NCI-H460 (cell line): Measurements from ENCODE around the gene TBC1D5. TPM values are rescaled to one million over a fixed set of nuclear protein-coding genes. Genes with fewer than 3 reads are reported as not detected.
"Not testable (repeated sequence)": the region's sequence is repeated elsewhere in the genome, so short reads cannot be mapped to it uniquely, and the experiment has no call there.

Experiments
- DNase-seq: peaks from one replicate; pipeline ENCODE4 v3.0.0-alpha.2; 2016; ENCODE audit warnings: low read depth; ENCODE audit errors: extremely low read depth
- total RNA-seq: library from RNA; depleted of rRNA; stranded (reverse); fragments of >200 nt; shearing (Covaris generic); gene quantifications from 2 replicates; pipeline ENCODE4 v1.2.3, GENCODE V29; 2014

TBC1D5 gene
- total RNA-seq, 1 experiment from 2014 or later, result 48.7 TPM

DNA sequence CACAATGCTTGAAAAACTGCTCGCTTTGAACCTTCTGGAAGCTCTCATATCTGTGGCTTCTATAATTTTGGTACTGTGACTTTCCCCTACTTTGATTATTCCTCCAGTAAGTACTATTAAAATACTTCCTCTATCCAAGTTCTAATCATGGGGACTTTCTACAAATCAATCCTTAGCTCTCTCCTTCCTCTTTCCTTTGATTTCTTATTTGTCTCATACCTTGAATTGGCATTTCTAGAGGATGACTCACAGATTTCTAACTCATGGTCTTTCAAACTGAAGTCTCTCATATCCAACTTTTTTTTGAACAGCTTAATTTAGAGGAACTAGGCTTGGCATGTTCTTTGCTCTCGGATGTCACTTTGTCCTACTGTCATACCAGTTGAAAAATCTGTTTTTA, 241.8 kb downstream of the TBC1D5 start:
- DNase-seq, result no peak

DNA sequence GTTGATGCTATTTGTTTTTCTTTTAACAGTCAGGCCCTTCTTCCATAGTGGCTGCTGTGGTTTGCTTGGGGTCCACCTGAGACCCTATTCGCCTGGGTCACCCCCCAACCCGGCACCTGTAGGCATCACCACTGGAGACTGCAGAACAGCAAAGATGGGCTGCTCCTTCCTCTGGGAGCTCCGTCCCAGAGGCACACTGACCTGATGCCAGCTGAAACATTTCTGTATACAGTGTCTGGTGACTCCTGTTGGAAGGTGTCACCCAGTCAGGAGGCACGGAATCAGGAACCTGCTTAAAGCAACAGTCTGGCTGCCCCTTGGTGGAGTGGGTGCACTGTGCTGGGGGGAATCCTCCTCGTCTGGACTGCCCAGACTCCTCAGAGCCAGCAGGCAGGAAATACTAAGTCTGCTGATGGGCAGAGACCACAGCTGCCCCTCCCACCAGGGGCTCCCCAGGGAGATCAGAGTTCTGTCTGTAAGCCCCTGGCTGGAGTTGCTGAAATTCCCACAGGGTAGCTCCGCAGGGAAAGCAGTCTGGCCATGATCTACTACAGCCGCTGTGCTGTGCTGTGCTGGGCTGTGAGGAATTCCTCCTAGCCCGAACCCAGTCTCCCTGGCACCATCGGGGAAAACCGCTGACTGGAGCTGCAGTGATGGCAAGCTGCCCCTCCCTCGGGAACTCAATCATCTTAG, 248.2 kb downstream of the TBC1D5 start:
- no peak for DNase-seq

DNA sequence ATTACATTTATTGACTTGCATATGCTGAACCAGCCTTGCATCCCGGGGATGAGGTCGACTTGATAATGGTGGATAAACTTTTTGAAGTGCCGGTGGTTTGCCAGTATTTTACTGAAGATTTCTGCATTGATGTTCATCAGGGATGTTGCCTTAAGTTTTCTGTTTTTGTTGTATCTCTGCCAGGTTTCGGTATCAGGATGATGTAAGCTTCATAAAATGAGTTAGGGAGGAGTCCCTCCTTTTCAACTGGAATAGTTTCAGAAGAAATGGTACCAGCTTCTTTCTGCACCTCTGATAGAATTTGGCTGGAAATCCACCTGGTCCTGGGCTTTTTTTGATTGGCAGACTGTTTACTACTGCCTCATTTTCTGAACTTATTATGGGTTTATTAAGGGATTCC, 250.8 kb downstream of the TBC1D5 start:
- DNase-seq, result no peak

DNA sequence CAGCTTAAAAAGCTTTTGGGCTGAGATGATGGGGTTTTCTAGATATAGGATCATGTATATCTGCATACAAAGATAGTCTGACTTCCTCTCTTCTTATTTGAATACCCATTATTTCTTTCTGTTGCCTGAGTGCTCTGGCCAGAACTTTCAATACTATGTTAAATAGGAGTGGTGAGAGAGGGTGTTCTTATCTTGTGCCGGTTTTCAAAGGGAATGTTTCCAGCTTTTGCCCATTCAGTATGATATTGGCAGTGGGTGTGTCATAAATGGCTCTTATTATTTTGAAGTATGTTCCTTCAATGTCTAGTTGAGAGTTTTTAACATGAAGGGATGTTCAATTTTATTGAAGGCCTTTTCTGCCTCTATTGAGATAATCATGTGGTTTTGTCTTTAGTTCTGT, 251.2 kb downstream of the TBC1D5 start:
- DNase-seq, result not testable (repeated sequence)

DNA sequence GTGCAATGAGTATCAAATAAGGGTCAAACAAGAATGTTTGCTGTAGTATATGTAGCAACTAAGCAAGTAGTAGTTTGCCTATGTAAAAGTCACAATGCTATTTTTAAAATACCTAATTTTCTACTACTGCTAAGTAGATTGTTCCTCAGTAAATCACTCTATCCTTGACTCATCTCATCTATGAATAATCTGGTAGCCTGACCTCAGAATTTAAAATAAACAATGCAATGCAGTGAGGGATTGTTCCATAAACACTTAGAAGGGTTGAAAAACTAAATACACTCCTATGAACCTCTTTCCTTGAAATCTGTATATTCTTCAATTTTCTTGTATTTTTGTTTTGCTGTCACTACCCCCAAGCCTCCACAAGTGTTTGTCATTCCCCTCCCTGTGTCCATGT, 253.3 kb downstream of the TBC1D5 start:
- no peak for DNase-seq

DNA sequence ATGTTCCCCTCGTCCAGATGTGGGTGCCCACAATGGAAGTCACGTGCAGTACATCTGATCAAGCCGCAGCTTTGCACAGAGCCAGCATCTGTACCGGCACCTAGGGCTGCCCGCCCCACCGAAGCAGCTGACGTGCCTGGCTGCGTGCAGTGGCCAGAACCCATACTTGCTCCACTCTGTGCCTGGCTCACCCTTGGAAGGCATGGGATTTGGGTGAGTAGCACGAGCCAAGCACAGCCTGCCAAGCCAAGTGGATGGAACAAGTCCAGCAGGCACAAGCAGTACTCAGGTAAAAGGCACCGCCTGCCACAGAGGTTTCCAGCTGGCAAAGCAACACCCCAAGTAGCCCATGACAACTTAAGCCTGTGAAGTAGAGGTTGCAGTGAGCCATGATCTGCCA, 261.3 kb downstream of the TBC1D5 start:
- no peak for DNase-seq

DNA sequence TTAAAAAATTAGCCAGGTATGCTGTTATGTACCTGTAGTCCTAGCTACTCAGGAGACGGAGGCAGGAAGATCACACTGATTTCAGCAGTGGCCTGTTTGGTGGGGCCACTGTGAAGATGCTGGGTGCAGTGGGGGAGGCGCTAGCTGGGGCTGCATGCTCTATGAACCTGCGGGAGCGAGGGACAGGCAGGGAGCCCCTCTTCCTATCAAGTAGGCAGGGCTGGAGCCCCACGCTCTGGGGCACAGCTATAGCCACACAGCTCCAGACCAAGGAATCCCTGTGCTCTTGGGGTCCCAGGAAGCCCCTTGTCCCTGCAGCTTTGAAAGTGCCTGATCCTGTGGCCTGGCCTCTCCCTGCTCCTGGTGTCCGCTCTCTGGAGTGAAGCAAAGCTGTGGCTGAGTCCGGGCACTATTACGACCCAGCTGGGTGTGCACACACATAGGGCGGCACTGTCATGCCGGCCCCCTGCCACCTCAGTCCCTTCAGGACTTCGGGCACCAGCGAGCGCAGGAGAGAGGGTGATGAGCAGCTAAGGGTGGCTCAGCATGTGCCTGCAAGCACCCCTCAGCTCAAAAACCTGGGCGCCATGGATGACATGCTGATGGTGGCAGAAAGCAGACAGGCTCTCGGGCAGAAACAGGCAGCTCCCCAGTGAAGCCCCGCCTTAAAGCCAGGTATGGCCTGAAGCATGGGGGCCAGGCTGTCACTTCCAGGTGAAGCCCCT, 262.6 kb downstream of the TBC1D5 start:
- DNase-seq, result no peak

DNA sequence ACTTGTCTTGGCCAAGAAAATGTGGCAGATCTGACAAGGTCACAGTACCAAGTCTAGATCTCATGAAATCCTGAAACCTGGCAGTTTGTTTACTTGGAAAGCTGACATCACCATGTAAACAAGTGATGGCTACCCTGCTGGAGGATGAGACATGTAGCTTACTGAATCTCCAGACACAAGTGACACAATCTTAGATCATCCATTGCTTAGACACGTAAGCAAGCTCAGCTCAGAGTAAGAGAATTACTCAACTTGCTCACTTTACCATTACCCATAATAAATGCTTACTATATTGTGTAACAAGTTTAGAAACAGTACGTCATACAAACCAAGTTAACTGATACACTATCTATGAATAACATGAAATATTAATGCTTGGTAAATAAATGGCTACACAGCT, 263.8 kb downstream of the TBC1D5 start:
- DNase-seq, result peak; percentile 40

DNA sequence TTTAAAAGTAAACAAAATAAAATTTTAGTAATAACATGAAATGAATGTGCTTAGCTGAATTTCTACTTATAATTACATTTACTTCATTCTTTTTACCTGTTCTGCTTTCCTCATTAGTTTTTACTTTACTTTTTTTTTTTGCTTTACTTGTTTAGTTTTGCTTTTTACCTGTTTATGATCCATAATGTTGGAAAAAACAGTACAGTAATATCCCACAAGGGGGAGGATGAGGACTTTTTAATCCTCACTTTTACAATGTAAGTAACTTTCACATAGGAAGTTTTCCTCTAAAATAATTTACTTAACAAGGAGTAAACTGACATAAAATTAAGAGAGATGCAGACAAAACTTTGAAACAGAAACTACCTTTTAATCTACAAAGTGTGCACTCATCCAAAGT, 268.7 kb downstream of the TBC1D5 start:
- no peak for DNase-seq

DNA sequence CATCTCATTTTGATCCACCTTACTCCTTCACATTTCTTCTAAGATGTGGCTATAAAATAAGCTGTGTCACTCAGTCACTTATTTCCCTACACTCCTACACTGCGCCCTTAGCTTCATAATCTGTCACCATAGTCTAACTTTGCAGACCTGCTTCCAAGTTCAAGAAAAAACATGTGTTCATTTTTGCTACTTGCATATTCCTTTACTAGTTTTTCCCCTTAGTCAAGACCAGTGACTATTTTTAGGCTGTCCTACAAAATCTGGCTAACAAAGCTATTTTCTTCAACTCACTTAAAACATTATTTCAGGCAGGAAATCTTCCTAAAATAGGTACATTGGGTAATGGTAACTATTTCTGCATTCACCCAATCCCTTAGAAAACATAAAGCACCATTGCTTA, 272.5 kb downstream of the TBC1D5 start:
- DNase-seq, result no peak

DNA sequence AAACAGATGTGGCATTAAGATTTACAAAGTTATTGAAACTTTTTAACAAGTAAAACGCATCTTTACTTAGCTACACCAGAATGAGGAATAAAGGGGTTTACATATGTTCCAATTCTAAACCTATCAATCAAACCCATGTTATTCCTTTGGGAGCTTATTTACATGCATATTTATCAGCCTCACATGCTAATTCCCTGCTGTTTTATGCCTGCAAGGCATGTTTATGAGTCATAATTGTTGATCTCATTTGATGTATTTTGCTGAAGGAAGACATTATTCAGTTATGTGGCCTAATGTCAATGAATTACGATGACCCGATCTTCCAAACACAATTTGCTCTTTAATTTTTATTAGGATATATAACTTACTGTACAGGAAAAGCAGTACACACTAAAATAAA, 272.9 kb downstream of the TBC1D5 start:
- DNase-seq, result no peak

DNA sequence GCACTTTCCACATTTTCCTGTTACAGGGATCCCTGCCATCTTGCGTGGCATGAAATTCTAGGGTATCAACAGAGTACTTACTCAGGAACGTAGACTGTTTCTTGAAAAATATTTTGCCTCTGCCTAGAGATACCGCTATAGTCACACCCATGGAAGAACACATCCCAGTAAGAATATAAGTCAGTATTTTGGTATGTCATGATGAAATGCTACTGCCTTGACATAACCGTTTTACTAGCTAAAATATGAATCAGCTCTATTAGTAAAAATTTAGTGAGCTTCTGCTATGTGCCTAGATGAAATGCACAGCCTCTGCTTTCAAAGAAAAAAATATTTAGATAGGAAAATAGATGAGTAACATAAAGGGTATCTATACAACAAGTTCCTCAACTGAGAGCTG, 276.4 kb downstream of the TBC1D5 start:
- DNase-seq, result no peak

DNA sequence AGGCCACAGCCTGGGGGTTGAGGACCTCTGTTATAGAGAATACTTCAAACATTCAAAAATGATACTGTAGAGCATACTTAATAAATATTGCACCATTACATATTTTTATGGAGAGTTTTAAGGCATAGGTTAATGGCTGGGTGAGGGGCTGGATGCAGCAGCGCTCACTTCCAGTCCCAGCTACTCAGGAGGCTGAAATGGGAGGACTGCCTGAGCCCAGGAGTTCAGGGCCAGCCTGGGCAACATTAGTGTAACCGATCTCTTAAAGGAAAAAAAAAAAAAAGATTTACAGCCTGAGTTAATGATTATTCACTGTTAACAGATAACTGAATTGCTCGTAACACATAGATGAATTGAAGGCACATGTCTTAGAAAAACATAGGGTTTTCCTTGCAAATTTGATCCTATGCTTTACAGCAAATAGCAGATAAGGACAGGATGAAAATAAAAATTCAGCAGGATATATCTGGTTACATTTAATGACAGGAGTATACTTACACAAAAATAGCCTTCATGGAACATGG, 282.9 kb downstream of the TBC1D5 start:
- no peak for DNase-seq

DNA sequence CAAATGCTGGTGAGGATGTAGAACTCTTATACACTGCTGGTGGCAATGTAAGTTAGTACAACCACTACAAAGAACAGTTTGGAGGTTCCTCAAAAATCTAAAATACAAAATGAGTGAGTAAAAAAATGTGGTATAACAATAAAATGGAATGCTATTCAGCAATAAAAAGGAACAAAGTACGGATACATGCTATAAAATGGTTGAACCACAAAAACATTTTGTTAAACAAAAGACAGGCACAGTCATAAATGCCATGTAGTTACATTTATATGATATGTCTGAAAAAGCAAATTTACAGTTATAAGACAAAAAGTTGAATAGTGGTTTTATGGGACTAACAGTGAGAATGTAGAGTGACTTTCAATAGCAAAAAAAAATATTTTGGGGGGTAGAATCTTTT, 285.8 kb downstream of the TBC1D5 start:
- no peak for DNase-seq

DNA sequence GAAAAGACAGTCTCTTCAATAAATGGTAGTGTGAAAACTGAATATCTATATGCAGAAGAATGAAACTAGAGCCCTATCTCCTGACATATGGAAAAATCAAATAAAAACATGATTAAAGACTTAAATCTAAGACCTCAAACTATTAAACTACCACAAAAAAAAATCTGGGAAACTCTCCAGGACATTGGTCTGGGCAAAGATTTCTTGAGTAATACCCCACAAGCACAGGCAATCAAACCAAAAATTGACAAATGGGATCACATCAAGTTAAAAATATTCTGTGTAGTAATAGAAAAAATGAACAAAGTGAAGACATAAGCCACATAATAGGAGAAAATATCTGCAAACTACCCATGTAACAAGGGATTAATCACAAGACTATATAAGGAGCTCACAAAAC, 286.4 kb downstream of the TBC1D5 start:
- DNase-seq, result no peak

DNA sequence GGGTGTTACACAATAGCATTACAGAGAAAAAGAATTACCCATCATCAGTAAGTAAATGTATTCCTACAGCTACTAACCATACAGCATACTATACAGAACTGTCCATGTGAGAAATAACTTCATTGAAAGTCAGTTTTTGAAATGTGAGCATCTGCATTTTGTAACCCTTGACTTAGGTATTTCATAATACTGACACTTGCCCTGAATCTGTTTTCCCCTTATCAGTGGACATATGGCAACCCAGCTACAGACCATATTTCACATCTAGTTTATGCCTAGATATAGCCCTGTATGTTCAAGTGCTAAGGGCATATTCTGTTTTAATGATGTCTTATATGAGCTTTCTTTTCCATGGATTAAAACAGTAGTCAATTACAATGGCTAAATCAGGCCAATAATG, 297.6 kb downstream of the TBC1D5 start:
- no peak for DNase-seq

DNA sequence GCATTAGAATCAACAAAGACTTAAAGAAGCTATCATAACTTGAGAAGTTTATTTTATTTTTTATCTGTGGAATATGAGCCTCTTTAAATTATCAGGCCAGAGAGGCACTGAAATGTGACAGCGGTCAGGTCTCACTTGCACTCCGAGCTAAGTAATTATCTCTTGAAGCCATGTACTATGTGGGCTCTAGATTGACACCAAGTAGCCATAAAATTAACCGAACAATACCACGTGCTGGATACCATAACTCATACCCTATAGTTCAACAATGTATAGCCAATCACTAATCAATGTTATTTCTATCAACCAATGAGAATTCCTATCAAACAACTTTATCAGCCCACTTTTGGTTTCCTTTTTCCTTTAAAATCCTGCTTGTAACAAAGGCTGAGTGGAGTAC, 299.3 kb downstream of the TBC1D5 start:
- no peak for DNase-seq

DNA sequence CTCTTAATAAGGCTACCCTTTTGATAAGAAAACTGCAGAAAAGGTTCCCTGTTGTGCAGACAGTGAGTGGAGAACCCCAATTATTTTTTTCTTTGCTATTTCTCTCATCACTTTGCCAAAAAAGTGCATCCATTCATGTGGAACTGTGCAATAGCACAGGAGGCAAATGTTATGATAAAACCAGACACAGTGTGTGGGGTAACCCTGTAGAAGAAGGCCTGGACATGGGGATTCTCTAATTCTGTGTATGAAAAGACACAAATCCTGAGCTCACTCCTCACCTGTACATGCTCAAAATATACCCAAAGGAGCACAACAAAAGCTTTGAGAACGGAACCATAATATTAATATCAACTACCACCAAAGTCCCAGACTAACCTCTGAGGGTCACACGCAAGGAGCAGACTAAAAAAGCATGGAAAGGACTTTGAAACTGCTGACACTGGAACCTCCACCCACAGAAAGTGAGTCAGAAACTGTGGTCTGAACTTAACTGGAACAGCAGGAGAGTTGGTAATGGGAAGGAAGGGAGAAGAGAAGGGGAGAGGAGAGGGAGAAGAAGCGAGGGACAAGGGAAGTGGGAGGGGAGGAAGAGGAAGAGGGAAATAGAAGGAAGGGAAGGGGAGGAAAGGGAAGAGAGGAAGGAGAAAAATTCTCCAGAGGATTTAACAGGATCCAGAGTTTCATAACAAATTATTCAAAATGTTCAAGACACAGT, 299.9 kb downstream of the TBC1D5 start:
- DNase-seq, result no peak

DNA sequence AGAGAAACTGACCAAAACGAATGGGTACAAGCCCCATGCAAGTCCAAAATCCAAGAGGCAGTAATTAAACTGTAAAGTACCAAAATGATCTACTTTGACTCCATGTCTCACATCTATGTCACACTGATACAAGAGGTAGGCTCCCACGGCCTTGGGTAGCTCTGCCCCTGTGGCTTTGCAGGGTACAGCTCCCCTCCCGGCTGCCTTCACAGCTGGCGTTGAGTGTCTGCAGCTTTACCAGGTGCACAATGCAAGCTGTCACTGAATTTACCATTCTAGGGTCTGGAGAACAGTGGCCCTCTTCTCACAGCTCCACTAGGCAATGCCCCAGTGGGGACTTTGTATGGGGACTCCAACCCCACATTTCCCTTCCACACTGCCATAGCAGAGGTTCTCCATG, 308.6 kb downstream of the TBC1D5 start:
- no peak for DNase-seq

DNA sequence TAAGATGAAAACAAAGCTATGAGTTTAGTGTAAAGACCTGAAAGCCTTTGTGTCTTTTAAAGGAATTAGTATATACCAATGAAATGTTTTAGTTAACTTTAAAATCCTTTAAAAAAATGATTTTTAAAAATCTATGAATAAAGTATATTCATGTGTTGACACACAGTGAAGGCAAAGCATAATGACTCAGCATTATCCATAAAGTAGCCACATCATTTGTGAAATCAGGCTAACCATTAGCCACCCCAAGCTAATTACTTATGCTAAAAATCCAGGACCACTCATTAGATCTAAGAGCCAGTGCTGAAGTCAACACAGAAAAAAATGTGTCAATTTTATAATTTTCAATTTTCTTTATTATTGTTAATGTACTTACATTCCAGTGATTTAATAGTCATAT, 310.2 kb downstream of the TBC1D5 start:
- DNase-seq, result no peak

DNA sequence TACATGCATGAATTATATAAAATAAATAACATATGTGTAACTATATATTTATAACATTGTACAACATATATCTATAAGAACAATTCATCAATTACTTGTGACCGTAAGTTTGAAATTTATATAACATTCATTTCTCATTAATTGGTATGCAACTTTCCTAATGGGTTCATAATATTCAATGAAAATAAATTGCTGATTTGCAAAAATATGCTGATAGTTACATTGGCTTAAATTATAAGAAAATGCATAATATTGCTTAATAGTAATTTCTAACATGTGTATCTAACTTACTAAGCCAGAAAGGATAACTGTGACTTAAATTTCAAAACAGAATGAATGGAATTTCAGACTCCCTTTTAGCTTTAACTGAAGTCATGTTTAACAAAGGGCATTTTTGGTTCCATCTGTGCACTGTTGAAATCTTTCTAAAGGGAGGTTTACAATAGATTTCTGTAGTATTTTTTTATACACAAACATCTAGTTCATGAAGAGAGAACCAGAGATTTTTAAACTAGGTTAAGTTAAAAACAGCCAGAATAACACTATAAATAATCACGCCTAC, 310.9 kb downstream of the TBC1D5 start:
- DNase-seq, result no peak
